Caki2 (cell line): ENCODE data around the gene EVI5L. TPM values are rescaled to one million over a fixed set of nuclear protein-coding genes. Genes with fewer than 3 reads are reported as not detected.
"Not testable (repeated sequence)": the region's sequence is repeated elsewhere in the genome, so short reads cannot be mapped to it uniquely, and the experiment has no call there.

Experiments used
- DNase-seq: peaks from one replicate; pipeline ENCODE4 v3.0.0-alpha.2; 2015; ENCODE audit warnings: low read depth
- in situ Hi-C: cut with HindIII; loops from 2 replicates; pipeline ENCODE4 v1.10.0; 2016; ENCODE audit warnings: low sequenced_read_pairs, low pct_unique_long_range_greater_than_20kb, mixed read lengths
- total RNA-seq: library from RNA; depleted of rRNA; stranded (reverse); fragments of >200 nt; shearing (Covaris generic); gene quantifications from 2 replicates; pipeline ENCODE4 v1.2.3, GENCODE V29; 2014; ENCODE audit warnings: low replicate concordance

Gene EVI5L
- total RNA-seq, 1 experiment from 2014 or later: 2.9 TPM

DNA sequence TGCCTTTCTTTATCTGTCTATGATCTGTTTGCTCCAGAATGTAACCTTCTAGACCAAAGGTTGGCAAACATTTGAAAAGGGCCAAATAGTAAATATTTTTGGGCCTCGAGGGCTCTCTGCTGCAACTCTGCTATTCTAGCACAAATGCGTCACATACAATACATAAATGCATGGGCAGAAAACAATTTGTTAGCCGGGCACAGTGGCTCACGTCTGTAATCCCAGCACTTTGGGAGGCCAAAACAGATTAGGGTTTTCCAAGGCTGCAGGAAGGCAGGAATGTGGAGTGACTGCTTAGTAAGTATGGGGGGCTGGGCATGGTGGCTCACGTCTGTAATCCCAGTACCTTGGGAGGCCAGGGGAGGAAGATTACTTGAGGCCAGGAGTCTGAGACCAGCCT, 21.9 kb upstream of the EVI5L start:
- no peak for DNase-seq
- in situ Hi-C loops: no loop called here

DNA sequence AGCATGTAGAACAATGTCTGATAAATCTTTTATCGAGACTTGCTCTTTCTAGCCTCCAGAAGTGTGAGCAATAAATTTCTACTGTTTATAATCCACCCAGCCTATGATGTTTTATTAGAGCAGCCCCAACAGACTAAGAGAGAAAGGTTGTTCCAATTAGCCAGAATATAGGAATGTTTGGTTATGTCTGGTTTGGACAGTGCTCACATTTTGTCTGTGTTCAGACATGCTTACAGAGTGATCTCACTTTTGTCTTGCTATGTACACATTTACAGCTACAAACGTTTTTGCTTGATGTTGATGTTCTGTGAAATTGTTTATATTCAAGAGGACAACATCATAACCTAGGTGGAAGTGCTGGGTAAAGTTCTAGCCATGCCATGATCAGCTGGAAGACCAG, 18.0 kb upstream of the EVI5L start:
- in situ Hi-C loops: no loop called here

DNA sequence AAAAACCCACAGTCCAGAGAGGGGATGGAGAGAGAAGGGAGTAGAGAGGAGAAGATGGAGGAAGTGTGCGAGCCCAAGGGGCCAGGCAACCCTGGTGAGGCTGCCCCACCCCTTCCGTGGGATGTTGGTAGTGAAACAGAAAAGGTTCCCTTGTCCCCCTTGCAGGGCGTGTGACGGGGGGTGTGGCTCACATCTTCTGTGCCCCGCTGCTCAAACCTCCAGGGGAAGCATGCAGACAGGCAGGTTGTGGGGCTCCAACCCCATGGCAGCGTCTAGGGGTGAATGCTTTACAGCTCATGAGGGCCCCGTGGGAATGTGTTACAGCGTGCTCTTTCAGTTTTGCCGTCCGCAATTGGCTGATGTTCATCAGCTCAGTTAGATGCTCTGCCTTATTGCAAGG, 14.7 kb upstream of the EVI5L start:
- in situ Hi-C loops: no loop called here
- DNase-seq: no peak

More for the DNA sequence above, 18.0 kb upstream of the EVI5L start:
- DNase-seq: no peak

DNA sequence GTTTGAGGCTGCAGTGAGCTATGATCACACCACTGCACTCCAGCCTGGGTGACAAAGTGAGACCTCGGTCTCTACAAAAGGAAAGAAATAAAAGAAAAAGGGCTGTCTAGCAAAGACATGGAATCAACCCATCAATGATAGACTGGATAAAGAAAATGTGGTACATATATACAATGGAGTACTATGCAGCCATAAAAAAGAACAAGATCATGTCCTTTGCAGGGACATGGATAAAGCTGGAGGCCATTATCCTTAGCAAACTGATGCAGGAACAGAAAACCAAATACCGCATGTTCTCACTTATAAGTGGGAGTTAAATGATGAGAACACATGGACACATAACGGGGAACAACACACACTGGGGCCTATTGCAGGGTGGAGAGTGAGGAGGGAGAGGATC, 14.0 kb upstream of the EVI5L start:
- DNase-seq, in situ Hi-C loops: not testable (repeated sequence)

DNA sequence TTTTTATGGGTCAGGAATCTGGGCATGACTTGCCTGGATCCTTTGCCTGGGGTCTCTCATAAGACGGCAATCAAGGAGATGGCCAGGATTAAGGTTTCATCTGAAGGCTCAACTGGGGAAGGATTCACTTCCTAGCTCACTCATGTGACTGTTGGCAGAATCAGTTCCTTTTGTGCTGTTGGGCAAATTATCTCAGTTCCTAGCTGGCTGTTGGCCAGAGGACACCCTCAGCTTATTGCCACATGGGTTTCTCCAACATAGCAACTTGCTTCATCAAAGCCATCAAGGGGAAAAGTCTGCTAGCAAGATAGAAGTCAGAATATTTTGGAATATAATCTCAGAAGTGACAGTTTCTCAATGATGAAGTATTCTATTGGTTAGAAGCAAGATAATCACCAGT, 12.2 kb upstream of the EVI5L start:
- in situ Hi-C loops: no loop called here

DNA sequence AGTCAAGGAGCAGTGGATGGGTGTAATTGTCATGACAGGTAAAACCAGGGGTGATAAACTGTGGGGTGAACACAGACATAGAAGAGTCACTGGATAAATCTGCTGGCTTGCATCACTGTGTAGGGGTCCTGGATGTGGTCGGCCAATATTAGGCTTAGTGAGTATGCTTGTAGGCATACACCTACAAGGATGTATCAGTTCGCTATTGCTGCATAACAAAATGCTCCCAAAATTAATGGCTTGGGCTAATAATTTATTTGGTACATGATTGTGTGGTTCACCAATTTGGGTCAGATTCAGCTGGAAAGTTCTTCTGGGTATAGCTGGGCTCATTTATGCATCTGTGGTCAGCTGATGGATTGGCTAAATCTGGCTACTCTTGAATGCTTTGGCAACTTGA, 11.2 kb upstream of the EVI5L start:
- DNase-seq: no peak
- in situ Hi-C loops: no loop called here

More for the DNA sequence above, 12.2 kb upstream of the EVI5L start:
- no peak for DNase-seq

DNA sequence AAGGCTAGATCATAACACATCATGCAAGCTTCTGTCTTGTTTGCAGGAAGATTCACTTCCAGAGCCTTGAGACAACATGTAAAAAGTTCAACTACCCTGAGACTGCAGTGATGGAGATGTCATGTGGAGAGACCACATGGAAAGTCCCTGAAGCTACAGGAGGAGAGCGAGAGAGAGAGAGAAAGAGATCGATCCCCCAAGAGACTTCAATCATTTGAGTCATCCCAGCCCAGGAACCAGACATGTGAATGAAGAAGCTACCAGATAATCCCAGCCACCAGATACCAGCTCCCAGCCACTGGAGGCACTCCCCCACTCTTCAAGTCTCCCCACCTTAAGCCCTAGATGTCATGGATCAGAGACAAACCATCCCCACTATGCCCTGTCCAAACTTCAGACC, 10.7 kb upstream of the EVI5L start:
- in situ Hi-C loops: no loop called here
- no peak for DNase-seq

DNA sequence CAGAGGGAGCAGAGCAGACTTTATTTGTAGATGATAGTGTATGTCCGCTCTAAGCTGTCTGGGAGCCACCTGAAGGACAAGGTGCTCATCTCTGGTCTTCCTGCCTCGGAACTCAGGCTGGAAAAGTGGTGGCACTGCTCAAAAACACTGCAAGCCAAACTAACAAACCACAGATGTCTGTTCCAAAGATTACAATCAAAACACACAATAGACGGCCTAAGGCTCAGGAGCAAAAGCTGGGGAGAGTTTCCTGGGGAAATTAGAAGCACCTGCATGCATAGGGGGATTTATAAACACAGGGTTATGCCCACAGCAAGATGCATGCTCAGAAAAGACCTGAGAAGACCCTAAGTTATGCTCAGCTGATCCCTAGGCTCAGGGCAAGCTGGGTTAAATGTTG, 9.4 kb upstream of the EVI5L start:
- in situ Hi-C loops: no loop called here
- no peak for DNase-seq

DNA sequence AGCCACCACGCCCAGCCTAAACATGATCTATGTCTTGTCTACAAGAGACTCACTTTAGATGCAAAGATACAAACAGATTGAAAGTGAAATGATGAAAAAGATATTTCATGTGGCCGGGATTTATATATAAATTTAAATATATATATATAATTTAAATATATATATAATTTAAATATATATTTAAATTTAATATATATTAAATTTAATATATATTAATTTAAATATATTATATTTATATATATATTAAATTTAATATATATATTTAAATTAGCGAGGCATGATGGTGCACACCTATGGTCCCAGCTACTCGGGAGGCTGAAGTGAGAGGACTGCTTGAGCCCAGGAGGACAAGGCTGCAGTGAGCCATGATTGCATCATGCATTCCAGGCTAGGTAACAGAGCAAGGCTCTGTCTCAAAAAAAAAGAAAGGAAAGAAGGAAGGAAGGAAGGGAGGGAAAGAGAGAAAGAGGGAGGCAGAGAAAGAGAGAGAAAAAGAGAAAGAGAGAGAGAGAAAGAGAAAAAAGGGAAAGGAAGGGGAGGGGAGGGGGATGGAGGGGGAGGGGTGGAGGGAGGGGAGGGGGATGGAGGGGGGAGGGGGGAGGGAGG, 7.0 kb upstream of the EVI5L start:
- DNase-seq: no peak
- in situ Hi-C loops: no loop called here

DNA sequence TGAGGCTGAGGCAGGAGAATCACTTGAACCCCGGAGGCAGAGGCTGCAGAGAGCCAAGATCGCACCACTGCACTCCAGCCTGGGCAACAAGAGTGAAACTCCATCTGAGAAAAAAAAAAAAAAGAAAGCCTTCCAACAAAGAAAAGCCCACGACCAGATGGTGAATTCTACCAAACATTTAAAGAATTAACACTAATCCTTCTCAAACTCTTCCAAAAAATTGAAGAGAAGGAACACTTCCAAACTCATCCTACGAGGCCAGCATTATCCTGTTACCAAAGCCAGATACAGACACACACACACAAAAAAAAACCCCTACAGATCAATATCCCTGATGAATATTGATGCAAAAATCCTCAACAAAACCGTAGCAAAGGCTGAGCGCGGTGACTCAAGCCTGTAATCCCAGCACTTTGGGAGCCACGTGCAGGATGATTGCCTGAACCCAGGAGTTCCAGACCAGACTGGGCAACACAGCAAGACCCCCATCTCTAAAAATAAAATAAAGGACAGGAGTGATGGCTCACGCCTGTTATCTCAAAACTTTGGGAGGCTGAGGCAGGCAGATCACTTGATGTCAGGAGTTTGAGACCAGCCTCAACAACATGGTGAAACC, 6.2 kb upstream of the EVI5L start:
- in situ Hi-C loops: no loop called here
- no peak for DNase-seq

DNA sequence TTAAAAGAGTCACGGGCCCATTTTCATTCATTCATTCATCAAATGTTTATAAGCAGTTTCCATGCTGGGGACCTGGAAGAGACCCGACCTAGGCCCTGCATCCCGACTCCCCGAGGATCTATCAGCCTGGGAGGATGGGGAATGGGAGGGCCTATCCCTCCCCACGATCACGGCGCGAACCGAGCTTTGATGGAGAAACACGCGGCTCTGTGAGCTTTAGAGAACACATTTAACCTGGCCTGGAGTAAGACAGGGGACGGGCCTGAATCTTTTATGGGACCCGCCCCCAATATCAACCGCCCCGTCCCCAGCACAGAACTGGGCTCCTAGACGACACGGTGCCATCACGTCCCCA, 875 bp upstream of the EVI5L start:
- no peak for DNase-seq
- in situ Hi-C loops: no loop called here

DNA sequence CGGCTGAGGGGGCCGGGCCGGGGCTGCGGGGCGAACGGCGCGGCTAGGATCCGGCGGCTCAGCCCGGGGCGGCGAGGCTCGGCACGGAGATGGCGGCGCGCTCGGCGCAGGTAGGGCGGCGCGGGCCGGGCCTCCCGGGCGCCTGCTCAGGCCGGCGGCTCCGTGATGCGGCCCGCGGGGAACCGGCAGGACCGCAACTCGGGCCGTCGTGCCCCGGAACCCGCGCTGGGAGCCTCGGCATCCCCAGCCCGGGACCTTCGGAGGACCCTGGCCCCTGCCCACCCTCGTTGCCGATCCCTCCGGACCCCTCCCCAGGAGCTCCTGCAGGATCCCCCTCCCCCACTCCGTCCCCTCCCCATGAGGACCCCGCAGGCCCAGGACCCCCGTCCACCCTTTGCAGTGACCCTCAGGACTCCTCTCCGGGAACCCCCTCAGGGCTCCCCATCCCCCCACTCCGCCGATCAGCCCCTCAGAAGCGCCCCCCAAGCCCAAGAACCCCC, 304 bp downstream of the EVI5L start:
- in situ Hi-C loops: no loop called here
- DNase-seq: no peak

DNA sequence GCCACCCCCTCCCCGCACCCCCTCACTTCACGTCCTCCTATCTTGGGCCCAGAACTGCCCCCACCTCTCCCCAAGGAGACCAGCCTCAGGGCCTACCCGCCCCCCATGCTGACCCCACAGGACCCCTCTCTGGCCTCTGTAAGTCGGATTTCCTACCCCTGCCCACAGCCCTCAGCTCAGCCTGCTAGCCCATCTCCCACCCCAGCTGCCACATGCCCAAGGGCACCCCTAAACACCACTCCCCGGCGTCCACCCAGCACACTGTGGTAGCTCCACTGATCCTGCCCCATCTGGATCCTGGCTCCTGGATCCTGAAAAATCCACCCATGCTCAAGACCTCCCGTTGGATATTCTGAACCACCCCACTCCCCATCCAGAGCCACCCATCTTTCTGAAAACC, 805 bp downstream of the EVI5L start:
- DNase-seq: no peak
- in situ Hi-C loops: no loop called here

DNA sequence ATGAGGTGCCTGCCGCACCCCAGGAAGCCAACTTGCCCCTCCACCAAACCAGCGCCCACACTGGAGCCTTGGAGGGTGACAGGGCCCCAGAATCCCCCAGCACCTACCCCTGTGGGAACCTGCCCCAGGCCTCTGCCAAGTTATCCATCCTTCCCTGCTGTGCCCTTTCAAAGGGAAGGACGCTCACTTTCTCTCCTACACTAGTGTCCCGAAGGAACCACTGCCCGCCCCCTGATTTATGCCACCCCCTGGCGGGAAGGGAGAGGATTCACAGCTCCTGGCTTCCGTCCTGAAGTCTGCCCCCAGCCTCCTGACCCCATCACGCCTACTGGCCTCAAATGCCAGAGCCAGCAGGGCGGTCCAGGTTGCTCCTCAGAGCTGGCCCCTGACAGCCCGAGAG, 1.4 kb downstream of the EVI5L start:
- in situ Hi-C loops: no loop called here
- DNase-seq: no peak

DNA sequence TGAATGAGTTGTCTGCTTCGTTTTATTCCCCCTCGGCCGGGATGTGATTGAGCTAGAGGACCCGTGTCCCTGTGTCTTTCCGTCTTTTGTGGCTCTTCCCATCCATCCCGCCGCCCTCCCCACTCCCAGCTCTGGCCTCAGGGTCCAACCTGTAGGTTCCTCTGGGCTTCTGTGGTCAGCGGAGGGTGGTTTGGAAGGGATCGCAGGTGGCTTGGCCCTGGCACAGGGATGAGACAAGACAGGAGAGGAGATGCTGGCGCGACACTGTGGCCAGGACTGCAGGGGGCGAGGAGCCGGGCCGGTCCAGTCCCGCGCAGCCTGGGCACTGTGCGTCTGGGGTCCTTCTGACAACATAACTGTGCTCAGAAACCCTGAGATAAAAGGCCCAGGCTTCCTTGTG, 2.0 kb downstream of the EVI5L start:
- DNase-seq: no peak
- in situ Hi-C loops: no loop called here

DNA sequence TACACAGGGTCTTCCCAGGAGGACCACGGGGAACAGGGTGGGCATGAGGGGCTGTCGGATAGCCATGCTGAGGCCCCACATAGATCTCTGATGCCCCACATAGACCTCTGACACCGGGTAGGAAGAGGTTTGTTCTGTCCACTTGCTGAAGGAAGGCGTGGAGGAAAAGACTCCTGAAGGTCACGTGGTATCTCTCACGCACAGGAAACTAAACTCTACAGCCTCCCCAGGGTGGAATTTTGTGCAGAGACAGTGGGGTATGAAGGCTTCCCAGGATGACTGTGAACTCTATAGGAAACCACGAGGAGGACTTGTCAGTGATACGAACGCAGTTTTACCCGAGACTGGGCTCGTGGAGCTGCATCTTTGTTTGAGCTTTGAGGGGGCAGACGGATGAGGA, 2.8 kb downstream of the EVI5L start:
- no peak for DNase-seq
- in situ Hi-C loops: no loop called here

DNA sequence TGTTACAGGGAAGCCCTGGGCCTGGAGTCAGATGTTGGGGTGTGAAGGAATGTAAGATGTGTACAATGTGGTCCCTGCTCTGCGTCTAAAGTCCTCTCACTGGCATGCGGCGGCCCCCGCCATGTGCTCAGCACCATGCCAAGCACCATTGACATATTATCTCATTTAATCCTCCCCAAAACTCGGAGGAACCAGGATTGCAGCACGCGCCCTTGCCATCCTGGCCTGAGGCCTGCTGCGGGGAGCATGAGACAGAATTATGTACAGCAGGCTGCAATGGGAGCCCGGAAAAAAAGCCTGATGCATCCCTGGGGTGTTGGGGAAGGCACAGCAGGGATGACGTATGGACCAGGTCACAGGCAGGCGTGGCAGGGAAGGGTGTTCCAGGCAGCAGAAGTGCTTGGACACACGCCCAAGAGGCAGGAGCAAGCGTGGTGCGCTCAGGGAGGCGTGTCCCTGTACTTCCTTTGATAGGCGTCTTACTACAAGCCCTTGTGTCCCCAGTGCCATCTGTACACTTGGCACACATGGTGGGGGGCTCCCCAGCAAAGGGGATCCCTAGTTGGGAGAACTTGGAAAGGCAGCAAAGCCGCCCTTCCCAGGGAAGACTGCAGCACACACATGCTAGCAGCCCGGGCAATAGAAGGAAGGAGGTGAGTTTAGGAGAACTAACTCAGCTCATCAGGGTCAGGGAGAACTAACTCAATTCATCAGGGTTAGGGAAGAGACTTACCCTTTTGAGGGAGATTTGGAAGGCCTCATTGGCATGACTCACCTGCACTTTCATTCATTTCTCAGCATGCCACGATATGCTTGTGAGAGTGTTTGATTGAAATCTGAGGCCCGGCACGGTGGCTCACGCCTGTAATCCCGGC, 3.4 kb downstream of the EVI5L start:
- peak; percentile 58 for DNase-seq
- in situ Hi-C loops: no loop called here

DNA sequence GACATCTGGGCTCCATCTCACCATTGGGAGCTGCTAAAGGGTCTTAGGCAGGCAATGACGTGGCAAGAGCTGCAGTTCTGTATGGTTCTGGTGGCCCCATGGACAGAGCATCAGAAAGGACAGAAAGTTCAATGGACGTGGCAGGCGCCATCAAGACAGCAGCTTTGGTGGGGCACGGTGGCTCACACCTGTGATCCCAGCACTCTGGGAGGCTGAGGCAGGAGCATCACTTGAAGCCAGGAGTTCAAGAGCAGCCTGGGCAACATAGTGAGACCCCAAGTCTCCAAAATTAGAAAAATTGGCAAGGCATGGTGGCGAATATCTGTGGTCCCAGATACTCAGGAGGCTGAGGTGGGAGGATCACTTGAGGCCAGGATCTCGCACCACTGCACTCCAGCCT, 9.5 kb downstream of the EVI5L start:
- no peak for DNase-seq
- in situ Hi-C loops: no loop called here

DNA sequence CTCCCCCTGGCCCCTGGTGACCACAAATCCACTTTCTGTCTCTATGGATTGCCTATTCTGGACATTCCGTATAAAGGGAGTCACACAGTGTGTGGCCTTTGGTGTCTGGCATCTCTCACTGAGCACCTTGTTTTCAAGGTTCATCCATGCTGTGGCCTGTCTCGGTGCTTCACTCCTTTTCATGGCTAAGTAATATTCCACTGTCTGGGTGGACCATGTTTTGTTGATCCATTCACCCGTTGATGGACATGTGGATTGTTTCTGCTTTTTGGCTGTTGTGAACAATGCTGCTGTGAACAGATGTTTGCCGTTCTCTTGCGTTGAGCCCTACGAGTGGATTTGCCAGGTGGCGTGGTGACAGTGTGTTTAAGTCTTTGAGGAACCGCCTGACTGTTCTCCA, 10.6 kb downstream of the EVI5L start:
- DNase-seq: no peak

More for the DNA sequence above, 10.6 kb downstream of the EVI5L start:
- in situ Hi-C loops: no loop called here
